DND-41 (cell line): ENCODE data around the gene LMOD3.

Experiments
- ATAC-seq: fragments of 200-7000 bp; cut with Tn5 transposase; 3 replicates; pipeline ENCODE4 v1.9.1; 2021; ENCODE audit warnings: low read depth; ENCODE audit not compliant: insufficient read depth
- DNase-seq: peaks from one replicate; pipeline ENCODE4 v3.0.0-alpha.2; 2020
- H2AFZ ChIP-seq: 2 replicates; pipeline ENCODE4 v1.6.0; 2012; ENCODE audit warnings: low read depth, low read length
- H3K27ac ChIP-seq: 2 replicates; pipeline ENCODE4 v1.5.1; 2012; ENCODE audit warnings: low read length, inconsistent platforms
- H3K27me3 ChIP-seq: fragments of 200-600 bp; sonication (generic); 2 replicates; pipeline ENCODE4 v1.6.0; 2012; ENCODE audit warnings: low read length, mild to moderate bottlenecking, inconsistent platforms; ENCODE audit not compliant: insufficient read depth, poor library complexity
- H3K36me3 ChIP-seq: 2 replicates; pipeline ENCODE4 v1.5.1; 2012; ENCODE audit warnings: low read length, inconsistent platforms; ENCODE audit not compliant: insufficient read depth
- H3K4me1 ChIP-seq: 2 replicates; pipeline ENCODE4 v1.5.1; 2012; ENCODE audit warnings: mild to moderate bottlenecking, low read length; ENCODE audit not compliant: insufficient read depth
- H3K4me2 ChIP-seq: 2 replicates; pipeline ENCODE4 v1.6.0; 2012; ENCODE audit warnings: mild to moderate bottlenecking, moderate library complexity, low read length, inconsistent platforms; ENCODE audit not compliant: insufficient read depth
- H3K4me3 ChIP-seq, 2 experiments: fragments of 200-600 bp in 1 of 2; shearing (Covaris generic) in 1 of 2; 2 replicates each; pipeline ENCODE4 v1.5.1; 2012 to 2016; ENCODE audit warnings: inconsistent platforms in 2 of 2, low read length in 2 of 2, mild to moderate bottlenecking in 2 of 2, low read depth in 1 of 2, moderate library complexity in 1 of 2
- H3K79me2 ChIP-seq: 2 replicates; pipeline ENCODE4 v1.6.0; 2012; ENCODE audit warnings: low read length, inconsistent platforms; ENCODE audit not compliant: insufficient read depth
- H3K9ac ChIP-seq: 2 replicates; pipeline ENCODE4 v1.6.0; 2012; ENCODE audit warnings: low read depth, mild to moderate bottlenecking, inconsistent platforms, low read length, moderate library complexity
- H3K9me3 ChIP-seq: 2 replicates; pipeline ENCODE4 v1.5.1; 2012; ENCODE audit warnings: low read length, moderate library complexity, mild to moderate bottlenecking, inconsistent platforms; ENCODE audit not compliant: insufficient read depth, severe bottlenecking
- H4K20me1 ChIP-seq: 2 replicates; pipeline ENCODE4 v1.6.0; 2012; ENCODE audit warnings: low read length; ENCODE audit not compliant: insufficient read depth
- EZH2 ChIP-seq: IDR thresholded peaks from 3 replicates; pipeline ENCODE4 v1.6.1; 2012; ENCODE audit warnings: borderline replicate concordance, low read depth, mild to moderate bottlenecking, moderate library complexity, low read length, inconsistent platforms; ENCODE audit not compliant: severe bottlenecking
- TF ChIP-seq, protein P1 (sequence below): IDR thresholded peaks from 2 replicates; pipeline ENCODE4 v1.5.1; 2012; ENCODE audit warnings: borderline replicate concordance, low read length, moderate library complexity, mild to moderate bottlenecking; ENCODE audit not compliant: poor library complexity, severe bottlenecking; ENCODE audit errors: extremely low read depth

LMOD3 gene

DNA sequence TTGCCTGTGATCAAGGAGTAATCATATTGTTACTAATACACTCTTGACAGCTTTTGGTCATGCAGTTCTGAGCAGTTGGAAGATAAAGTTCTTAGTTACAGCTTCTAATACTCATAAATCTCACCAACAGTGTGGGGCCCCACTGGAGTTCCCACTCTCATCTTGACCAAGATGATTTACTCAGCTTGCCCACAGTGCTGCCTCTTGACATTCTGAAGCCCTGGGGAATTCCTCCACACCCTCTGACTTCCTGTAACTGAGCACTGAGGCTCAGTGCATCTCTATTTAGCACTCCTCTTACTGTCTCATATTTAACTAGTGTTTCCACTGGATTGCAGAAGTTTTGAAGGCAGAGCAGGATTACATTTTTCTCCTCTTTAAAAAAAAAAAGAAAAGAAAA, 39.6 kb downstream of the LMOD3 start:
- peak; percentile 66 for DNase-seq
- no peaks in the 10 kb centered on the region for H4K20me1 ChIP-seq
- peaks cover 81% of the 10 kb centered on the region for H3K4me1 ChIP-seq
- H3K27ac ChIP-seq, result peak overlapping the region; percentile 68
- H3K27me3 ChIP-seq, result no peaks in the 10 kb centered on the region
- peak overlapping the region; percentile 91 for H3K4me2 ChIP-seq
- H3K9ac ChIP-seq, result peak overlapping the region; percentile 86
- H3K36me3 ChIP-seq, result no peaks in the 10 kb centered on the region; the same call in 1 of the 2 replicates
- H3K9me3 ChIP-seq, result no peaks in the 10 kb centered on the region
- peak overlapping the region; percentile 46 for H2AFZ ChIP-seq
- H3K4me3 ChIP-seq, result peak overlapping the region in 1 of 2 experiments; percentile 11; a peak in 1 of 4 replicates
- peak; percentile 31 for ATAC-seq
- TF ChIP-seq, protein P1, sequence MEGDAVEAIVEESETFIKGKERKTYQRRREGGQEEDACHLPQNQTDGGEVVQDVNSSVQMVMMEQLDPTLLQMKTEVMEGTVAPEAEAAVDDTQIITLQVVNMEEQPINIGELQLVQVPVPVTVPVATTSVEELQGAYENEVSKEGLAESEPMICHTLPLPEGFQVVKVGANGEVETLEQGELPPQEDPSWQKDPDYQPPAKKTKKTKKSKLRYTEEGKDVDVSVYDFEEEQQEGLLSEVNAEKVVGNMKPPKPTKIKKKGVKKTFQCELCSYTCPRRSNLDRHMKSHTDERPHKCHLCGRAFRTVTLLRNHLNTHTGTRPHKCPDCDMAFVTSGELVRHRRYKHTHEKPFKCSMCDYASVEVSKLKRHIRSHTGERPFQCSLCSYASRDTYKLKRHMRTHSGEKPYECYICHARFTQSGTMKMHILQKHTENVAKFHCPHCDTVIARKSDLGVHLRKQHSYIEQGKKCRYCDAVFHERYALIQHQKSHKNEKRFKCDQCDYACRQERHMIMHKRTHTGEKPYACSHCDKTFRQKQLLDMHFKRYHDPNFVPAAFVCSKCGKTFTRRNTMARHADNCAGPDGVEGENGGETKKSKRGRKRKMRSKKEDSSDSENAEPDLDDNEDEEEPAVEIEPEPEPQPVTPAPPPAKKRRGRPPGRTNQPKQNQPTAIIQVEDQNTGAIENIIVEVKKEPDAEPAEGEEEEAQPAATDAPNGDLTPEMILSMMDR, result no peak
- TF ChIP-seq EZH2, result no peak
- H3K79me2 ChIP-seq, result peaks cover 64% of the 10 kb centered on the region

DNA sequence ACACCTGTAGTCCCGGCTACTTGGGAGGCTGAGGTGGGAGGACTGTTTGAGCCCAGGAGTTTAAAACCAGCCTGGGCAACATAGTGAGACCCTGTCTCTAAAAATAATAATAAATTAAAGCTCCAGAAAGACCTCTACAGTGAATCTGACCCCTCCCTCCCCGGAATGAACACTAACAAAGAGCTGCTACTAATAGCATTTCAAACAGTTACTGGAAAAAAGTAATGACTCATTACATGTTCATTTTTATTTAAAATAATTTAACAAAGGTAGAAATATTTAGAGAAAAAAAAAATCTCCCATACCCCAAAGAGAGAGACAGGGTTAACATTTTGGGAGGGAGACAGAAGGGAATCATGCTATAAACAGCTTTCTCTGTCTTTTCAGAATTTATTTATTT, 40.0 kb downstream of the LMOD3 start:
- Histone ChIP-seq H3K36me3 (no peaks in the 10 kb centered on the region; the same call in 1 of the 2 replicates), H3K4me2 (peak overlapping the region; percentile 91), H3K79me2 (peaks cover 64% of the 10 kb centered on the region), H3K4me1 (peaks cover 81% of the 10 kb centered on the region), H4K20me1 (no peaks in the 10 kb centered on the region), H2AFZ (no peak overlapping the region), H3K27ac (peak overlapping the region; percentile 68), H3K27me3 (no peaks in the 10 kb centered on the region), H3K4me3 (no peak overlapping the region), H3K9me3 (no peaks in the 10 kb centered on the region), H3K9ac (peak overlapping the region; percentile 86)
- TF ChIP-seq, protein P1, result no peak
- no peak for TF ChIP-seq EZH2
- DNase-seq, result no peak
- ATAC-seq, result no peak

DNA sequence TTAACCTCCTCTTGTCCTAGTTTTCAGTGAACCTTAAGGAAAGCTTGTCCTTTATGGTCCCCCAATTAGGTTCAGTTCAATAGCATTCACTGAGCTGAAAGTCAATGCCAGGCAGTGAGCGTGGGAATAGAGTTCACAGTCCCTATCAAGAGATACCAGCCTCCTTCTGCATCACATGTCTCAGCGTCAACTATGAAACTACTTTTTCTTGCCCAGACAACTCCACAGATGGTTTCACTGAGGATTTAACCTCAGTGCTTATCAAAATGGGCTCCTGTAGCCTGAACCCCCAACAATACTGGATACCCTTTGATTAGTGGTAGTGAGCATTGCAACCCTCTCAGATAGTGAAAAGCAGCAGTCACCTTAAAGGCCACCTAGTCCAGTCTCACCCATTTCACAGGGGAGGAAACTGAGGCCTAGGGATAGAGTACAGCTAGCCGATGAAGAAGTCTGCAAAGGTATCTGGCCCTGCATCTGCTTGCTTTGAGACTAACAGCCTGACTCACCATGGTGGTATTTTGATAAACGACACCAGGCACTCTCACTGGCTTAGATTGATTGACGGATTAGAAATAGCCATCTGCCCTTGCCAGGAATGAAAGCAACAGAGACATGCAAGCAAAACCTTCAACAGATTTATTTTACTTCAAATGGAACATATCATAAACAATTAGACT, 40.7 kb downstream of the LMOD3 start:
- no peak overlapping the region for H3K4me2 ChIP-seq
- TF ChIP-seq, protein P1, result no peak
- no peak for TF ChIP-seq EZH2
- H2AFZ ChIP-seq, result no peak overlapping the region
- peaks cover 75% of the 10 kb centered on the region for H3K4me1 ChIP-seq
- peaks cover 1% of the 10 kb centered on the region; the same call in 1 of the 2 replicates for H3K36me3 ChIP-seq
- no peaks in the 10 kb centered on the region for H3K27me3 ChIP-seq
- peaks cover 64% of the 10 kb centered on the region for H3K79me2 ChIP-seq
- no peaks in the 10 kb centered on the region for H4K20me1 ChIP-seq
- H3K9ac ChIP-seq, result no peak overlapping the region
- ATAC-seq (no peak), DNase-seq (no peak)
- H3K4me3 ChIP-seq, result no peak overlapping the region
- no peaks in the 10 kb centered on the region for H3K9me3 ChIP-seq
- H3K27ac ChIP-seq, result peak overlapping the region; percentile 19; the same call in 1 of the 2 replicates
